Suprapubic skin (tissue), 4 donors: ENCODE results near the gene GRIK3. TPM values are rescaled to one million over a fixed set of nuclear protein-coding genes. Genes with fewer than 3 reads are reported as not detected.

Experiments used
- DNase-seq, 2 donors: peaks; one replicate each; pipeline ENCODE4 v3.0.0-alpha.2; 2019; ENCODE audit warnings: low spot score in 2 of 2
- H3K27ac ChIP-seq: fragments of 200-600 bp; sonication (generic); one replicate; pipeline ENCODE4 v1.5.1; 2019
- H3K27me3 ChIP-seq: fragments of 200-600 bp; sonication (generic); one replicate; pipeline ENCODE4 v1.5.1; 2019
- H3K36me3 ChIP-seq: fragments of 200-600 bp; sonication (generic); one replicate; pipeline ENCODE4 v1.5.1; 2019
- H3K4me1 ChIP-seq: fragments of 200-600 bp; sonication (generic); one replicate; pipeline ENCODE4 v1.5.1; 2019
- H3K4me3 ChIP-seq: fragments of 200-600 bp; sonication (generic); one replicate; pipeline ENCODE4 v1.5.1; 2019; ENCODE audit warnings: mild to moderate bottlenecking
- H3K9me3 ChIP-seq: fragments of 200-600 bp; sonication (generic); one replicate; pipeline ENCODE4 v1.5.1; 2019
- CTCF ChIP-seq, 2 donors: fragments of 200-600 bp in 1 of 2; fragments of 450-650 bp in 1 of 2; sonication (generic) in 1 of 2; IDR thresholded peaks; one replicate each; pipeline ENCODE4 v1.5.1; 2016 to 2019; ENCODE audit warnings: antibody characterized with exemption in 2 of 2, mild to moderate bottlenecking in 1 of 2, moderate library complexity in 1 of 2
- EP300 ChIP-seq: sonication (generic); formaldehyde crosslinking; IDR thresholded peaks from one replicate; pipeline ENCODE4 v1.6.1; 2017; ENCODE audit warnings: antibody characterized with exemption
- POLR2A ChIP-seq, 2 donors: fragments of 450-650 bp; IDR thresholded peaks; one replicate each; pipeline ENCODE4 v1.6.1; 2017; ENCODE audit warnings: antibody characterized with exemption in 2 of 2, mild to moderate bottlenecking in 2 of 2, moderate library complexity in 2 of 2
- POLR2AphosphoS5 ChIP-seq, 3 donors: sonication (generic); formaldehyde crosslinking; IDR thresholded peaks; one replicate each; pipeline ENCODE4 v1.6.1; 2017; ENCODE audit warnings: antibody characterized with exemption in 3 of 3
- WGBS: methylation state at CpG from one replicate; pipeline ENCODE4 v1.1.5; 2018; 5-methylcytosine and 5-hydroxymethylcytosine counted together
- total RNA-seq, 4 donors: library from RNA; depleted of rRNA; stranded (reverse); fragments of >200 nt; gene quantifications; one replicate each; pipeline ENCODE4 v1.1.0, GENCODE V29; 2016

The GRIK3 gene
- total RNA-seq, 4 donors from 2014 or later, result 0.18 to 0.64 (median 0.37) TPM

- H3K27me3 ChIP-seq, result peaks cover 4% of the 10 kb centered on the region
- H3K4me1 ChIP-seq, result no peaks in the 10 kb centered on the region
- H3K4me3 ChIP-seq, result no peak overlapping the region
- TF ChIP-seq POLR2A (IDR thresholded peaks at IDR 0.05) (no peak), CTCF (IDR thresholded peaks at IDR 0.05) (no peak)
- H3K9me3 ChIP-seq, result no peaks in the 10 kb centered on the region
- no peak for DNase-seq
- H3K36me3 ChIP-seq, result no peaks in the 10 kb centered on the region
- 78% methylated on average over 1 of the region's 2 CpGs for WGBS
- H3K27ac ChIP-seq, result no peak overlapping the region
Measured at GRCh38 chr1:36752431-36752830, 281.9 kb downstream of the GRIK3 start.

GRCh38 chr1:36751525-36751924 lies 282.8 kb downstream of the GRIK3 start:
- H3K27me3 ChIP-seq, result peaks cover 5% of the 10 kb centered on the region
- H3K4me3 ChIP-seq, result no peak overlapping the region
- no peaks in the 10 kb centered on the region for H3K4me1 ChIP-seq
- DNase-seq, result no peak
- no peak overlapping the region for H3K27ac ChIP-seq
- H3K36me3 ChIP-seq, result no peaks in the 10 kb centered on the region
- WGBS, result 90% methylated on average over 4 of the region's 4 CpGs
- H3K9me3 ChIP-seq, result no peaks in the 10 kb centered on the region
- TF ChIP-seq CTCF (IDR thresholded peaks at IDR 0.05), result no peak
- TF ChIP-seq POLR2AphosphoS5 (IDR thresholded peaks at IDR 0.05), result no peak
- TF ChIP-seq POLR2A (IDR thresholded peaks at IDR 0.05), result no peak
- TF ChIP-seq EP300, result no peak

- TF ChIP-seq POLR2A (IDR thresholded peaks at IDR 0.05) (no peak), EP300 (no peak), POLR2AphosphoS5 (IDR thresholded peaks at IDR 0.05) (no peak), CTCF (IDR thresholded peaks at IDR 0.05) (no peak)
- Histone ChIP-seq H3K4me3 (no peak overlapping the region), H3K4me1 (no peaks in the 10 kb centered on the region), H3K36me3 (no peaks in the 10 kb centered on the region), H3K27me3 (peaks cover 7% of the 10 kb centered on the region), H3K27ac (no peak overlapping the region), H3K9me3 (no peaks in the 10 kb centered on the region)
- 80% methylated on average over 7 of the region's 7 CpGs for WGBS
- DNase-seq, result peak in 1 of 2 donors; percentile 31
Measured at GRCh38 chr1:36748466-36748865, 285.8 kb downstream of the GRIK3 start.
